Measurements from ENCODE around the gene PTPRD.
A peak's percentile ranks its signal among the peaks of the same experiment; 100 is the strongest.

PTPRD gene

DNA sequence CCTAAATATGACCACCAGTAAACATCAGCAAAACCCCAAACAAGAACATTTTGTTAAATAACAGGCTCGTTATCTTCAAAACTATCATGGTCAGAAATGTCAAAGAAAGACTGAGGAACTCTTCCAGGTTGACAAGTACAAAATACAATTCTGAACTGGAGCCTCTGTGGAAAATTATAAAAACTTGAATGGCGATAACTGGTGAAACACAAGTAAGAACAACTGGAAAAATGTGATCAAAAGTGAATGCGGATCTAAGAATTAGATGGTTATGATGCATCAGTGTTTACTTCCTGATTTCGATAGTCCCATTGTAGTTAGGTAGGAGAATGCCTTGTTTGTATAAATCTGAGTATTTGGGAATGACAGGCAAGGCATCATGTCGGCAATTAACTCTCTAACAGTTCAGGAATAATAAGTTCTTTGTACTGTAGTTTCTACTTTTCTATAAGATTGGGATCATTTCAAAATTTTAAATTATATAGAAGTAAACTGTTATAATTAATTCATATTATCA is 2073.1 kb downstream of the PTPRD start:
- no peak for DNase-seq

GRCh38 chr9:8536845-8537244 is 2076.0 kb downstream of the PTPRD start:
- DNase-seq = no peak

DNA sequence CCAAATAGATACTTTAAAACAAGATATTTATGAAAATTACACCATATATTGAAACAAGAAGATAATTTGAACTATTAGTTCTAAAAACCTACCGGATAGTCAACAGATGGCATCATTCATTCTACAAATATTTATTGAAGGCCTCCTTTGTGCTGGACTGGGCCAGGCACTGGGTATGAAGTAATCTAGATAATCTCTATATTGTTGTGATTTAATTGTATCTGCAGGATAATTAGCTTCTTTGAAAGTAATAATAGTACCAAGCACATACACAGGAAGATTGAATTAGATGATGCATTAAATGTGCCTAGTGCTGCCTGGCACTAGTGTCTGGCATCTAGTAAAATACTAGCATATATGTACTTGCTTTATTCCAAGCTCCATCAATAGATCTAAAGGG is 2078.0 kb downstream of the PTPRD start:
- DNase-seq = peak; percentile 8

DNA sequence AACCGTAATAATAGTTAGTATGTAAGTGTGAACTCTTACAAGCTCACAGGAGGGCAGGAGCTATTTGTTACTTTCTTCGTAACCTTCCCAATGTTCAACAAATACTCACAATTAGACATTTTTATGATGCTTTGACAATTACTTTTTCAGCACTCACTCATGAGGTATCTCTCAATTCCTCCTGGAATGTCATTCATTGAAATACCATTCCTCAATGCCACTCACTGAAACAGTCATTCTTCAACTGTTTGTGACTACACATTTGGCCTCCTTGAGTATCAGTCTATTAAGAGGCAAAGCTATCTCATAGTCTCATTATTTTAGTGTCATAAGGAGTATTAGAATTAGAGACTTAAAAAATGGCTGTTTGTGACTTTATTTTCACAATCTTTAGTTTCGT is 2079.1 kb downstream of the PTPRD start:
- no peak for DNase-seq

- DNase-seq = no peak
Measured at GRCh38 chr9:8531826-8532415, 2080.9 kb downstream of the PTPRD start.

- DNase-seq = peak; percentile 7
Measured at GRCh38 chr9:8521112-8521511, 2091.7 kb downstream of the PTPRD start.

DNA sequence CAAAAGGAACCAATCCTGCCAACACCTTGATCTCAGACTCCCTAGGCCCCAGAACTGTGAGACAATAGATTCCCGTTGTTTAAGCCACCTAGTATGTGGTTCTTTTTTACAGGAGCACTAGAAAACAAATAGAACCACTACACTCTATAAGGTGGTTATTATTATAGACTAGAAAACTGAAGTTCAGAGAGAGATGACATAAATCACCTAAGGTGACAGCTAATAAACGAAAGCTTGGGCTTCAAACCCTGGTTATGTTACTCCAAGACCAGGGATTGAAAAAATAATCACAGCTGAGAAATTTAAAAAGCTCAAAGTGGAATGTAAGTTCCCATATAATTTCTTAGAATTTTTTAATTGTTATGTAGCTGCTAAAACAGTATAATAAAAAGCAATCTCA is 2097.1 kb downstream of the PTPRD start:
- DNase-seq = no peak

GRCh38 chr9:8514760-8515159 is 2098.0 kb downstream of the PTPRD start:
- no peak for DNase-seq

DNA sequence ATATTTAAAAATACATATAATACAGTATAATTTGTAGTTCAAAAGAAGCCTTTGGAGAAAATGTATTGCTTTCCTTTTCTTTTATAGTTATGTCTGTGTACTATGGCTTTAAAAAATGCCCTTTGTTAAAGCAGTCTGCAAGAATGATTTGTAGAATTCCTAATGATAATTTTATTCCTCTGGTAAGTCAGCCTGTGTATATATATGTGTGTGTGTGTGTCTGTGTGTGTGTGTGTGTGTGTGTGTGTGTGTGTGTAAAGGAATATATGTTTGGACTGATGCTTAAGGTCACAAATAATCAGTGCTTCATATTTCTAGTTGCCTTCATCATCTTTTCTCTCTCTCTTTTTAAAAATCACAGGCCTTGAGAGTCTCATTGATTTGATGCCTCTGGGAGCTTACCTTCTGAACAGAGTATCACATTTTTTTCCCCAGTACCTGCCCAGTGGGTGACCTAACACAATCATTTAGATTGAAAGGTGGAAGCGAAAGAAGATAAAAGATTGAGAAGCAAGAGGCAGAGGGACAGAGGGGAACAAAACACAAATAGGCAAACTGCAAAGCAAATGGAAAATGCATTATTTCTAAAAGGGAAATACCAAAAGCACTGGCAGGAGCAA is 2104.0 kb downstream of the PTPRD start:
- DNase-seq = peak; percentile 4

- no peak for DNase-seq
Measured at GRCh38 chr9:8494571-8494970, 2118.2 kb downstream of the PTPRD start.

- DNase-seq = no peak
Measured at GRCh38 chr9:8492679-8493078, 2120.1 kb downstream of the PTPRD start.

DNA sequence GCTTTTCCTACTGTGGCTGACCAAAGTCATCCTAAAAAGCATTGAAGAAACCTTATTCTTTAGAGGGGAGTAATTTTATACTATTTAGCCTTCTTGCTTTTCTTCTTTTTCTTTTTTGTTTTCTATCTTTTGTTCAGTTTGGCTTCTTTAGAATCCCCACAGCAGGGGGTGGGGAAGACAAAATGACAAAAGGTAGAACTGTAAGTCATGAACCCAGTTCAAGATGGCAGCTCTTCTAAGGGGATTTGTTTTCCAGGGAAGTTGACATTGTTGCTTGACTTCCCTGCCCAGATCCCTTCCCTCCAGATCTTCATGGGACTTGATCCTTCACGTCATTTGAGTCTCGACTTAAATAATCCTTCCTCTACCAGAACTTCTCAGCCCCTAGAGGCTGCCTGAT is 2120.8 kb downstream of the PTPRD start:
- no peak for DNase-seq

GRCh38 chr9:8491563-8491962 is 2121.2 kb downstream of the PTPRD start:
- DNase-seq = no peak

DNA sequence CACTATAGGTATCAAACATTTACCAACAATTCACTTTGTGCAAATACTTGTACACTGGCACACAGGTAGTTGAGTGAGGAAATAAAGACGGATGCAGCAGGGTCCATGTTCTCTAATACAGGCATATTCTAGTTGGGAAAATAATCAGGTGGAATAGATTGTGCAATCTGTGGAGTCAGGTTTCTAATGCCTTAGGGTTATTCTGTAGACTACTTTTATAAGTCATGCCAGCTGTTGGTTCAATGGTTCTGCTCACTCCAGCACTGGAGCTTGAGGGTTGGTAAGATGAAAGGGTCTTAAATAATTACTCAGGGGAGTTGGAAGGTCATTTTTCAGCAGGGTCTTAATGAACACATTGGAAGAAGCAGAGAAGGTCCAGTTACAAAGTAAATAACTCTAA is 2123.0 kb downstream of the PTPRD start:
- DNase-seq = no peak

GRCh38 chr9:8486095-8486494 is 2126.7 kb downstream of the PTPRD start:
- DNase-seq = peak; percentile 72

GRCh38 chr9:8484597-8485191 is 2128.1 kb downstream of the PTPRD start:
- no peak for DNase-seq

- no peak for DNase-seq
Measured at GRCh38 chr9:8477450-8477849, 2135.4 kb downstream of the PTPRD start.

DNA sequence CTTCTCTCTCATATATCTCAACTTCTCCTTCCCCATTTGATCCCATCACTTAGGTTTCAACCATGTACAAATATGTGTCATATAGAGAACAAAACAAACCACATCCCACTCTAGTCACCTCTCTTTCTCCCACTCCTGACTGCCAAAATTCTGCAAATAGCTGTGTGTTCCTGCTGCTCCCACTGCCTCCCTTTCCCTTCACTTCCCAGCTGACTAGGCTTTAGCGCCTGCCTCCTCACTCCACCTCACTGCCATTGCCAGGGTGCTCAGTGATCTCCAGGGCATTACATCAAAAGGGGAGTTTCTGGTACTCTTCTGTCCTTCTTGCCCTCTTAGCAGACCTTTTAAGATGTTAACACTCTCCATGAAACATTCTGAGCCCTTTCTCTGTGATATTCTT is 2137.9 kb downstream of the PTPRD start:
- no peak for DNase-seq

DNA sequence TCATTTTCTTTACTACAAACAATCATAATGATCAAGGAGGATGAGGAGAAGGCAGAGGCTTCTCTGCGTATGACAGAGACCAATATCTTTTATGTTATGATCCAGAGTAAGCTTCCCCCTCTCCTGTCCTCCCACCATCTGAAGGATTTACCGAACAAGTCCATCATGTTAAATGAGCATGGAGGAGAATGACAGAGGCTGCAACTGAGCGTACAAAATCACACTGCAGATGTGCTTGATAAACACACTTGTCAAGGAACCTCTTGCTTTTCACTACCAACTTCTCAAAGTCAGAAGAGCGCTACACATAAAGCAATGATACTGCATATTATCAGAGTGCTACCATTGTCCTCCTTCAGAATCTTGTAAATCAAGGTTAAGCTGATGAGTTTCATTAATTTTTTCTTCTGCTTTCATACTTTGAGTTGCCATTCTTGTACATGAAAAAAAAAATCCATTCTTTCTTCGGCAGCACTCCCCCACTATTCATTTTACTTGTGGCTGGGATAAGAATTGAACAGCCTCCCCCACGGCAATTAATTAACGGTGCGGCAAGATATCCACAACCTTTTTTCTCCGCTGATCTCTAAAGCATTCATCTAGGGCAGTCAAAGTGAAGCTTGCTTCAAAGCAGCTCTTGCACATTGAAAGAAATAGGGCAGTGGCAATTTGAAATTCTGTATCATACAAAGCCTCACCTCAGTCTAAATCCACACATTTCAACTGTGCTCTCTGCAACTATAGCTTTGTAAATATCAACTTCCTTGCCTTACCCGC is 2139.4 kb downstream of the PTPRD start:
- no peak for DNase-seq

DNA sequence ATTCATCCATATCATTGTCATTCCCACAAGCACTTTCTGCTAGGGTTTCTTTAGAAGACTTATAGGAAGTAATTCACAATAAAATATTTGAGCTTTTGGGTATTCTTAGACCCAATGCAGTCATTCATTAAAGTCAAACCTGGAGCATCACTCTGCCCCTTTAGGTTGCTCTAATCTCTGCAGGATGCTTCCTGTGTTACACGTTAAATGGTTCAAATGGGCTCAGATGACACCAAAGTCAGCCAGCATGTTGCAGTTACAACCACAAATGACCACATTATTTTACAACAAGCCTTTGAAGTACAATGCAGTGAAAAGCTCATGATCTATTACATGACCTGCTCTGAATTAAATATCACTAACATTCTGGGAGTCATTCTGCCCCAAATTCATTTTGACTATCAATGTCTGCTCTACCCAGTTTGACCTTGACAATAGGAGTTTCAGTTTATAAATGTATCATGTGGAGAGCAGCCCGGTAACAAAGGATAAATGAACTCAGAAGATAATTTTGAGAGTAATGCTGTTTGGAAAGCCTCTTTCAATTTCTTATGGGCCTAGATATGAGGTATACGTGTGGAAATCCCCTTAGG is 2144.7 kb downstream of the PTPRD start:
- peak; percentile 47 for DNase-seq

GRCh38 chr9:8457816-8458215 is 2155.0 kb downstream of the PTPRD start:
- no peak for DNase-seq

GRCh38 chr9:8457055-8457454 is 2155.7 kb downstream of the PTPRD start:
- DNase-seq = no peak

DNA sequence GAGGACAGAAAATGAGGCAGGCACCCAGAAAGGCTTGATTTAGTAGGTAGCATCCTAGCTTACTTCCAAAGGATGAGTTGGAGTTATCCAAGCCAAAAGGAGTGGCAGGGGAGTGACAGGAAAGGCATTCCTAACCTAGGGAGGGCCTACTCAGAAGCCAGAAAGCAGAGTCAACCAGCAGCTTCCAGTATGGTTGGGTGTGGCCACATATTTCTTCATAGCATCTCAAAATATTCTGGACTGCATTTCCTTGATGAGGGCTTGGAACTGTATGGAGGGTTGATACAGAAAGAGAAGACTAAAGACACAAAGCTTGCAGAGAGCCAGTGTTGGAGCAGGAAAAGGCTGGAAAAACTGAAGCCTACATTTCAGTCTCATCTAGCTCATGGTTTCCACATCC is 2156.5 kb downstream of the PTPRD start:
- DNase-seq = no peak
